GM21423 (cell line): ENCODE results near the gene DHRS1.

ENCODE experiments used
- ATAC-seq: cut with Tn5 transposase; IDR thresholded peaks from one replicate; pipeline ENCODE4 v1.9.1; 2021; ENCODE audit warnings: mild to moderate bottlenecking, moderate library complexity; ENCODE audit not compliant: unreplicated experiment

The DHRS1 gene

DNA sequence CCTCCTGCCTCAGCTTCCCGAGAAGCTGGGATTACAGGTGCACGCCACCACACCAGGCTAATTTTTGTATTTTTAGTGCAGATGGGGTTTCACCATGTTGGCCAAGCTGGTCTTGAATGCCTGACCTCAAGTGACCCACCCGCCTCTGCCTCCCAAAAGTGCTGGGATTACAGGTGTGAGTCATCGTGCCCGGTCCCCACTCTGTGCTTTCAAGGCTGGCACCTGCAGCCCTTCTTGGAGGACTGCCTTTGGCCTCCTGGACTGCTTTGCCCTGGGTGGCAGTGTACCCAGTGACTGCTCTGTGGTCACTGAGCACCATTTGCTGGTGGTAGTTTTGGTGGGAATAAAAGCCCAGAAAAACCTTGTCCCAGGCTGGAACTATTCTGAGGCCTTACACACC, 12.6 kb downstream of the DHRS1 start:
- no peak for ATAC-seq

DNA sequence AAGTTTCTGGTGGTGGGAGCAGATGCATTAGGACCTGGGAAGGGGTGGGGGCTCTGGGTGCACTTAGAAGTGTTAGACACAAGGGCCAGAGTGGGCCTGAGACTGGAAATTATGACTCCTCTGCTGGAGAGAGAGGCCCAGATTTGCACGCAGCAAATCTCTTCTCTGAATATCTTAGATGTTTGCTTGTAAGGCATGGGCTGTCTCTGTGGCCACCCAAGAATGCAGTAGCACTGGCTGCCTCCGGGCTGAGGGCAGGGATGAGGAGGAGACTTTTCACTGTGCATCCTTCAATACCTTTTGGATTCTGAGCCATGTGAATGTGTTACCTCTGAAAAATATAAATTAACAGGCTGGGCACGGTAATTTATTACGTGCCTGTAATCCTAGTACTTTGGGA, 14.2 kb downstream of the DHRS1 start:
- no peak for ATAC-seq

DNA sequence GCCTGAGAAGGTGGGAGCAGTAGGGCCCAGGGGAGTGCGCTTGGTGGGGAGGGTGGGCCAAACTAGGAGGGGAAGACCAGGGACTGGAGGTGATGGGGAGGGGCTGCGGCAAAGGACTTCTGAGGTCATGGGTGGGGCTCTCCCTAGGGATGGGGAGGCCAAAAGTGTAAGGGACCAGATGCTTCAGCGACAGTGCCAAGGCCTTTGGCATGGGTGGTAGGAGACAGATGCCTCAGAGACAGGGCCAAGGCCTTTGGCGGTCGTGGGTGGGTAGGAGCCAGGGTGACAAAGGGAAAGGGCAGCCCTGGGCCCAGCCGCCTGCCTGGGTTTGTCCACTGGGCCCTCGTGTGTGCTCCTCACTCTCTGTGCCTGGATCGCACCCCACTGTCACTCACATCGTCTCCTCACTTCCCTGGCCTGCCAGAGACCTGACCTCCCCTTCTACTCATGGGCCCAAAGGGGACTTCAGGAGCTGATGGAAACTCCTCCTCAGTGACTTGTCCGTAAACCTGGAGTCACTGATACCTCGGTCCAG, 15.0 kb downstream of the DHRS1 start:
- no peak for ATAC-seq

DNA sequence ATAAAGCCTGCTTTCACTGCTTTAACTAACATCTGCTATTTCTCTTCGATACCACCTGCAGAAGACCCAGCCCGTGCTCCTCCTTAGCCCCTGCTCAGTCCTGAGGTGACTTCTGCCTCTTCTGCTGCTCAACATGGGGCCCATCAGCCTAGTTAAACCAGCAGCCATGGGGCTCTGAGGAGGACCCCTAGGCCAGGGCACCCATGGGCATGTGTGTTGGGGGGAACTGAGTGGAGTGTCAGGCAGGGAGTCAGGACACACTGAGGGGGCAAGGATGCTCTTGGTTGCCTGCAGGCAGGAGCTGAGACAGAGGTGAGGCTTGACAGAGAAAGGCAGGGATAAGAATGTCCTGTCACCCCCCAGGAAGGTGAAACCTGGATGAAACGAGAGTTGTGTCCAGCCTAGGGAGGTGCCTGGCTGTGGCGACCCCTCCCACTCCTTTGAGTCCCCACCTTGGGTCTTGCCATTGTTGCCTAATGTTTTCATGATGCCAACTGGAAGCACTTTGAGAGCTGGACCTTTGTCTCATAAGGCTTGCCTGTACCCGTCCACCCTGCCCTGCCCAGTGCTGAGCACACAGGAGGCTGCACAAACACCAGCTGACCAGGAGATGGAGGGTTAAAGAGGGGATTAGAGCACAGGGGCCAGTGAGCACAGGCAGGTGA, 15.7 kb downstream of the DHRS1 start:
- no peak for ATAC-seq

DNA sequence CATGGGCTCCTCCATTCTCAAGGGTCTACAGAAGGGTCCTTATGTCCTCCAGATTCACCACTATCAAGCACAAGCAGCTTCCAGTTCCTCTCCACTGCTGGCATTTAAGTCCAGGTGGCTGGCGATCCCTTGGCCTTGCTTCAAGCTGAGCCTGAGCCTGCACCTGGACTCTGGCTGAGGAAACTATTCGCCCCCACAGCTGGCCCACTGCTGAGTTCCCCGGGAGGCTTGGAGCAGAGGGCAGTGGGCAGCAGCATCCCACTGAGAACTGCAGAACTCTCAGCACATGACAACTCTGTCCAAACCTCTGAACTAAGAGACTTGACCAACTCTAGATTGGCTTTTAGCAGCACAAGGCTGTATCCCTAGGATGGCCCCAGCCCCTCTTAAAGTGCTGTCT, 16.8 kb downstream of the DHRS1 start:
- ATAC-seq: no peak

DNA sequence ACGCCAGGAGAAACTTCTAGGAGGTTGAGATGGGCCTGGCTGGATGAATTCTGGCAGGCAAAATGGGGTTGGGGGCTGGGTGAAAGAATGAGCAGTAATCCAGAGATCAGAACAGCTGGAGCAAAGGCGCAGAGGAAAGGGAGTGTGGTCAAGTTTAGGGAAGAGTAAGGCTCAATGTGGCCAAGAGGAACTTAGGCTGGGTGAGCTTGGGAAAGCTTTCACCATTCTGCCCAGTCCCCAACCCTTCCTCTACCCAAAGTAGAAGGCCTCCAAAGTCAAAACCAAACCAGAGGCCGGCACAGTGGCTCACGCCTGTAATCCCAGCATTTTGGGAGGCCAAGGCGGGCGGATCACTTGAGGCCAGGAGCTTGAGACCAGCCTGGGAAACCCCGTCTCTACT, 17.9 kb downstream of the DHRS1 start:
- ATAC-seq: no peak

DNA sequence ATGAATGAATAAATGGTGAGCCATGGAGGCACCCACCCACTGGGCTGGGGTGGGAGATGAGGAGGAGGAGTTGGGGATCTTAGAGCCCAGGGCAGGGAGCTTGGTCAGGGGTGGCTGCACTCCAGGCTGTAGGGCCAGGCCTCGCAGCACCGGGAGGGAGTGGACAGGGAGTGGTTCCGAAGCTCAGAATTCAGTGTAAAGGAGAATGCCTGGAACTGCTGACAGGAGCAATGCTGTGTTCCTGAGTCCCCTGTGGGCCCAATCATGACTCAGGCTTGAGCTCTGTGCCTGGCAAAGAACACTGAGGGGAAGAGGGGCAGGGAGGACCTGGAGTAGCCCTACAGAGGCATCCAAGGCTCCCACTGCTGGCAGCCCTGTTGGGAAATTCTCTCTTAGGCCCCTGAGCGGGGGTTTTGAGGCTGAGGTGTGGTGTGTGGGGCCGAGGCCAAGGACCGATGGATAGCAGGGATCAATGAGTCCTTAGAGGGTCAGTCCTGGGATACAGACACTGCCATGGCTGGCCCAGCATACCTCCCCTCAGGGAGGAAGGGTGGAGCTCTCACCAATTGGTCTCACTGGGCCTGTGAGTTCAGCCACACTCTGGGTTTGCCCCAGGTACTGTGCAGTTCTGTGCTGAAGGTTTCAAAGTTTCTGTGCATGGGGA, 18.7 kb downstream of the DHRS1 start:
- no peak for ATAC-seq

DNA sequence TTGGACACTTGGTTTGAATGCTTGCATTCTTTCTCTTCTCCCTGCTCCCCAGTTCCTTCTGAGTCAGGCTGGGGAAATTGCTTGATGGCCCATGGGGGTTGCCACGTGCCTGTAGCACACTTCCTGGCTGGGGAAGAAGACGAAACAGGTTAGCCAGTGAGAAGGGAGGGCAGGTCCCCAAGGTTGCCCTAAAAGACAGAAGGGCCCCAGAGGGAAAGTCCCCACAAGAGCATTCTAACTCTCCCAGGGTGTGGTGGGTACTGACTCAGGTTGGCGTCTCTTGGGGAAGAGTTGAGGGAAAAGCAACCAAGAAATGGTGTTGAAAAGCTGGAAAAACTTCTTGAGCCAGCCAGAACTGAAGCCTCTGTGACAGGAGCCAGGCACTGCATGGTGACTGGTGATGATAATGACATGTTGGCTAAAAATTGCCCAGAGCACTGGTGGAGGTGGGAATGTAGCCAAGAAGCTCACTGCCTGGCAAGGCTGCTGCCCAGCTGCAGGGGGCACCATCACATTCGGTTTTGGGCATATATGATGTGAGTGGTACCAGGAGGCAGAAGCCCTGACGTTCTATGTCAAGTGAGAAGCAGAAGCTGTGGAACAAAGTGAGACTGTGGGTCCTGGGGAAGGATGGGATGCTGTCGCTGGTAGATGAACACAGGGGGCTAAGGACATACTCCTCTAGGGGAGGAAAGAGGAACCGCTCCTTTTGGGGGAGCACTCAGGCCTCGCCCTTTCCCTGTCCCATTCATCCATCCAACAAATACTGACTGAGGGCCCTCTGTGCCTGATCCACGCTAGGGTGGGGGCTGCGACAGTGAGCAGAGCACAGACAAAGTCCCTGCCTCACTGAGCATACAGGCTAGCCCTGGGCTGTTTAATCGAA, 20.0 kb downstream of the DHRS1 start:
- ATAC-seq: peak; percentile 56

DNA sequence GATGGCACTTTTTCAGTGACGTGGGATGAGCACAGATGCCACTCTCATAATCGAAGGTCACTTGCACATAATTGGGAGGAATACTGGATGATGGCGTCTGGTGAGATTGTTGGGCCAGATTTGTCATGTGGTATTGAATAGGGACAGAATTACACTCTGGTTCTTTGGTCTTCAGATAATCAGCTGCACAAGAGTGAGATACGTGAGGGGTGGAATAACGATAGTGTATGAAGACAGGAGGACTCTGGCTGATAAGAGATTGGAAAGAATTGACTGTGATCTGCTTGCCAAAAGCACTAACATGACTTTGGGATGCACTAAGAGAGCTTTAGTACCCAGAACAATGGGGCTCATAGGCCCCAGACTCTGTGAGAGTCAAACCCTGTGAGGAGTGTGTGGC, 21.2 kb downstream of the DHRS1 start:
- ATAC-seq: no peak

DNA sequence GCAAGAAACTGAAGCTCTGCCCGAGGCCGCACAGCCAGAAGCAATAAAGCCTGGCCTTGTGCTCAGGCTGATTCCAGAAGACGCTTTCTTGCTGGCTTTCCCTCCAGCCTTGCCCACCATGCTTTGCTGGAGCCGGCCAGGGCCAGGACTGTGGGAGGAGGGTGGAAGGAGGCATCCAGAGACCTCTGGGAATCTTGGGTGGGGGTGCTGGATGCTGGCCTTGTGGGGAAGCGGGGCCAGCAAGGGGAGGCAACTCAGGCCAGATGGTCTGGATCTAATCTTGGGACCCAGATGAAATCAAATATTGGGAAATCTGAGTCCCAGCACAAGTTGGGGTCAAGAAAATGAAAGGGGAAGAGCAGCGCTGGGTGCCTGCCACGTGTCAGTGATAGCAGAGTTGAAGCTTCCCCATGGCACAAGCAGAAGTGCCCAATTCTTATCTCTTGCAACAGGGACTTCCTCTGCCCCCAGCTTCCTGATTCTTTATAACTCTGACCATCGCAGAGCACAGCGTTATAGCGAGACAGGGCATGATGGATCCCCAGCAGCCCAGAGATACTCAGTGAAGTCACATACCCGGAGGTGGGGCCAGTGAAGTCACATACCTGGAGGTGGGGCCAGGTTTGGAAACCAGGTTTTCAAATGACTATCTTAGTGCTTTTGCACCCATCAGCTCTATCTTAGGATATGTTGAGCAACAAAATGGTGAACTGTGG, 21.8 kb downstream of the DHRS1 start:
- ATAC-seq: no peak

DNA sequence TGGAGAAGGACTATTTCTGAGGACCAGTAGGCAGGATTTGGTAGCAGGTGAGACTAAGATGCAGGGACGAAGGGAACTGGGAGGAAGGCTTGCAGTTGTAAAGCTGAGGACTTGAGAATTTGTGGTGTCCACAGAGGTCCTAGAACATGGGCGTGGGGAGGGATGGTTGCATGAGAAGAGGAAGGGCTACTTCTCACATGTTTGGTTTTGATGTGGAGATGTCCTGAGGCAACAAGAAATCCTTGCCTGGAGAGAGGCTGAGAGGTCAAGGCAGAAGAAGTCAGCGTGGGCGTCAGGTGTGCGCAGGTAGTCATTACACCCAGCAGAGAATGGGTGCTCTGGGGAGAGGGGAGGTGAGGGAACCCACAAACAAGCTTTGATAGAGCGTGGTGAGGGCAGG, 22.5 kb downstream of the DHRS1 start:
- ATAC-seq: no peak

DNA sequence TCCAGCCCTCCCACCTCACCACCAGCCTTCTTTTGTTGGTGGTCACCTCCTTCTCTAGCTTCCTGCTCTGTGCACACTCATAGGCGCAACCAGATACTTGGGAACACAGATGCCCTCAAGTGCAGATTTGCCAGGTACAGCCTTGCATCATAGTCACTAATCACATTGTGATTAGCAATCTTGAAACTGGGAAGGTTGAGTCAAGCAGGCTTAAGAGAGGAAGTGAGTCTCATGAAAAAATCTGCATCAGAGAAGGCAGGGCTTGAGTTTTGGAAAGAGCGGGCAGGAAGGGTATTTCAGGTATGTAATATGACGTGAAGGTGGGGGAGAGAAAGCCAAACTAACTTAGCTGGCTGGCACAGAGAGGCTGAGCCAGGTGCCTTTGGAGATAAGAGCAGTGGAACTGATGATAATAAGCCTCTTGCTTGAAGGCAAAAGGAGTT, 25.5 kb downstream of the DHRS1 start:
- peak; percentile 38 for ATAC-seq

DNA sequence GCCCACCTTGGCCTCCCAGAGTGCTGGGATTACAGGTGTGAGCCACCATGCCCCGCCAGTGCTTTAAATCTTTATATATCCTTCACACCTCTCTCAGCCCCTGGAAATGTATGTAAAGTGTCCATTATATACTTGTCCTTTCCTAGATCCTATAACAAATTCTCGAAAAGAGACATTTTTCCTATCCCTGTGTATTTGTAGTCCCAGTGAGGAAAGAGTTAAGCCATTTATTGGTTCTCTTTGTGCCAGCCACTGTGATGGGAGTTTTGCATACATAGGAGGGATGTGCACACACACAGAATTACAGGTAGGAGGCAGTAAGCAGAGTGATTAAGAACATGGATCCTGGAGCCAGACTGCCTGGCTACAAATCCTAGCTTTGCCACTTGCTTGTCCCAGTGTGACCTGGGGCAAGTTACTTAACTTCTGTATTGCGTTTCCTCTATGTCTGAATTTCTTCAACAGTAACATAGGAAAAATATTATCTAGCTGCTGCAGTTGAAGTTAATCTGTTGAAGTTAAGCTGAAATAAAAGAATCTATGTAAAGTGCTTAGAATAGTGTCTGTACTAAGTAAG, 26.1 kb downstream of the DHRS1 start:
- no peak for ATAC-seq

DNA sequence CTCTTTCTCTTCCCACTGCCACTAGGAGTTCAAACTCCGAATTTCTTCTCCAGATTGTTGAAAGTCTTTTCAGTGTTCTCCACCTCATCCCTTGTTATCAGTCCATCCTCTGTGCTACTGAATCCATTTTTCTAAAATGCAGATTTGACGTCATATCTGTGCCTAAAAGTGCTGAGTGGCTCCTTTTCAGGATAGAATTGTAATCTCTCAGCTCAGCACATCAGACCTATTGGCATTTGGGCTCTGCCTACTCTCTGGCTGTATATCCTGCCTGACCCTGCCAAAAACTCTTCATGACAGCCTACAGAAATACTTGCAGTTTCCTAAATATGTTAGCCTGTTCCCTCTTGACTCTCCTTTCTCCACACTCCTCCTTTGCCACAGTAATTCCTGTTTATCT, 27.1 kb downstream of the DHRS1 start:
- no peak for ATAC-seq

DNA sequence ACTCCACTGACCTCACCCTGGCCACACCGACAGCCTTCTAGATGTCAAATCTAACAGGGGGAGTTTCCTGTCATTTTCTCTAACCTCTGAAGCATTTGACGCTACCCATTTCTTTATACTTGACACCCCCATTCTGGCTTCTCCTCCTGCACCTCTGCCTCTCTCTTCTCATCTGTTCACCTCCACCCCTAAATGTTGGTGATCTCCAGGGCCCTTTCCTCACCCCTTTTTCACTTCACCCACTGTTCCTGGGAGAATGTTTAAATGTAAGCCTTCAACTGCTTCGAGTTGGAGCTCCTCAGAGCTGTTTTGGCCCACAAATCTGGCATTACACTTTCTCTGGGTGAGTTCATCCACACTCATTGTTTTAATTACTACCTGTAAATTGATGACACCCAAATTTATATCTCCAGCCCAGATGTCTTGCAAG, 27.7 kb downstream of the DHRS1 start:
- no peak for ATAC-seq

DNA sequence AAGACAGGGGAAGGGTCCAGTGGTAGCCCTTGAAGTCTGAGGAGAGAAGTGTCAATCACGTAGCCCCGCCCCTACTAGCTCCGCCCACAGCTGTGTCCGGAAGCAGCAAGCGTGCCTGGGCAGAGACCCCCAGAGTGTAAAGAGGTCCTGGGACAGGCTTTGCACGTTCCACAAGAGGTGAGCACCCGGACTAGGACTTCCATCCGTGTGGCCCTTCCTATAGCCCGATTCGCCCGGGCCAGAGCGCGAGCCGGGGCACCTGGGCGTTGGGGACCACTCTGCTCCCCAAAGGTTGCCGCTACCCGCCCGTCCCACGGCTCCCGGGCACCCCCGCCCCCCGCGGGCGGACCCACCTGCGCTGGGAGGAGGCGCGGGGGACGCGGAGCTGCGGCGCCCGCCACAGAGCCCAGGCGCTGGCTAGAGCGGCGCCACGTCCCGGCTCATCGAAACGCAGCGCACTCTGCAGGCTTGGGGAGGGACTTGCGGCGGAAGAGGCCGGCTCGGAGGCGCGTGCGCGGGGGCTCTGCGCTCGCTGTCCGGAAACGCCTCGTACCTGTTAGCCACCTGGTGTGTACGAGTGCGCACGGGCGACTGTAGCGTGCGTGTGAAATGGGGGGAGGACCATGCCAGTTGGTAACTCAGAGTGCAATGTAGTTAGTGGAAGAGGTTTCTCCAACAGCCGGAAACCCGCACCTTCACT, 28.3 kb downstream of the DHRS1 start, which contains the start of gene RABGGTA:
Gene RABGGTA (minus strand): TSS at position 464 of the 700 bp plus-strand sequence. CDS start 482 bp downstream, outside the sequence.
- peak; percentile 85 for ATAC-seq

DNA sequence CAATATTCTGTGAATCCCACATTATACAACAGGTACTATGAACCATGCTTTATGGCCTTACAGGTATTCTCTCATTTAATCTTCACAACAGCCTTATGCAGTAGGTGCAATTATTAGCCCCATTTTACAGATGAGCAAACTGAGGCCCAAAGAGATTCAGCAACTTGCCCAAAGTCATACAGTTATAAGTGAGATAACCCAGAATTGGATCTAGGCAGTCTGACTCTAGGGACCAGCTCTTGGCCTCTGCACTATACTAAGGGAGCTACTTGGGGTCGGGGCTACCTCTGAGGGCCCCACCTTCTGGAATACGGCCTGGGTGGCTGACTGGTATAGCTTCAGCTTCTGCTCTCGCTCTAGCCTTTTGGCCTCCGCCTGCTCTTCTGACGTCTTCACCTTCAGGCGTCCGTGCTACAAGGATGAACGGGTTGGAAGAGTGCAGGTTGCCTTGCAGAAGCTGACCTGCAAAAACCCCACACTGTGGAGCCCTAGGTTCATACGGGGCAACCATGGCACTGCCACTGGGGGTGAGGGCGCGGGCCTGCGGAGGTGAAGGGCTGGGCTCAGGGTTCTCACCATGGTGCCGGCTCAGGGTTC, 28.9 kb downstream of the DHRS1 start:
- ATAC-seq: no peak

DNA sequence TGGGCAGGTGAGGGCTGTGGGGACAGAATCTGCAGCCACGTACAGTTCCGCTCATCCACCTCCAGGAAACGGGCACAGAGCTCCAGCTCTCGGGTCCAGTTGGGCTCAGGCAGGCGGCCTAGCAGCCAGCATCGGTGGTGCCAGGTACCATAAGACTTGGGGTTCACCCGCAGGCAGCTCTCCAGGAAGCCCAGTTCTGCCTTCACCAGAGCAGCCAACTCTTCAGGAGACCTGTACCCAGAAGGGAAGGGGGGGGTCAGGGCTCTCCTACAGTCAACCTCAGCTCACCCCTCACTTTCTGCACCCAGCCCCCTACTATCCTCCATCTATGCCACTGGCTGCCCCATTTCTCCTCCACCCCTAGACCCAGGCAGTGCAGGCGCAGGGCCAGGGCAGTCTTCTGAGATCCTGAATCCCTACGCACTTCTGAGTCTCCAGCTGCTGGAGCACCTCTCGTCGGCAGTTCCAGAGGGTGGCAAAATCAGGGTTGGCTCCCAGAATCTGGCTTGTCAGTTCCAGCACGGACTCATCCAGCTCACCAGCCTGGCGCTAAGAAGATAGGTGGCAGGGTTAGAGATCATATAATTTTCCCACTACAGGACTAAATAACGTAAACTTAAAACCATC, 29.6 kb downstream of the DHRS1 start:
- ATAC-seq: no peak

DNA sequence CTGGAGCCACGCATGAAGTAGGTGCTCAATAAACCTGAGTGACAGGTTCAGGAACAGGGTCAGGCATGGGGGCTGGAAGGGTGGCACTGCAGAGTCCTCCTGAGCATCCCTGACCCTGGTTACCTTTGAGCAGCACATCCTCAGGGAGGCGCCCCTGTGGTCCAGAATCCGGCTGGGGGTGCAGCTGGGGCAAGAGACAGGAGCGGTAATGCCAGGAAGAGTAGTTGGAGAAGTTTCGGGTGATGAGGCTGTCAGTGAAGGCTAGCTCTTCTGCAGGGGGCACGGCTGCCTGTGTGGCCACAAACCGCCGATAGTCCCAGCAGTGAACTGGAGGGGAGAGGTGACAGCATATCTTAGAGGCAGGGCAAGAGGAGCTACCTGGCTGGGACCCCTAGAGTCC, 30.2 kb downstream of the DHRS1 start:
- ATAC-seq: no peak
